OCI-LY1 (cell line): ENCODE measurements around the gene AMMECR1L.
"Not testable (repeated sequence)": the region's sequence is repeated elsewhere in the genome, so short reads cannot be mapped to it uniquely, and the experiment has no call there.

ENCODE experiments used
- H2AFZ ChIP-seq: fragments of 200-600 bp; sonication (generic), shearing (Covaris generic); 2 replicates; pipeline ENCODE4 v1.6.0; 2014; ENCODE audit warnings: antibody characterized with exemption, mild to moderate bottlenecking, low read length
- H3F3A ChIP-seq: fragments of 200-600 bp; sonication (generic), shearing (Covaris generic); 2 replicates; pipeline ENCODE4 v1.6.0; 2014; ENCODE audit warnings: mild to moderate bottlenecking, antibody characterized with exemption, low read length, moderate library complexity; ENCODE audit not compliant: insufficient read depth
- H3K27ac ChIP-seq: fragments of 200-600 bp; sonication (generic); 2 replicates; pipeline ENCODE4 v1.5.1; 2014; ENCODE audit warnings: low read length, mixed run types, mild to moderate bottlenecking, low read depth; ENCODE audit not compliant: poor library complexity, severe bottlenecking
- H3K27me3 ChIP-seq: fragments of 200-600 bp; sonication (generic); 2 replicates; pipeline ENCODE4 v1.6.0; 2014; ENCODE audit warnings: antibody characterized with exemption, mild to moderate bottlenecking, low read length, moderate library complexity; ENCODE audit not compliant: insufficient read depth
- H3K36me3 ChIP-seq: fragments of 200-600 bp; sonication (generic); 2 replicates; pipeline ENCODE4 v1.6.1; 2014; ENCODE audit warnings: mild to moderate bottlenecking, antibody characterized with exemption, low read length, moderate library complexity, mixed read lengths; ENCODE audit not compliant: insufficient read depth
- H3K4me1 ChIP-seq: fragments of 200-600 bp; sonication (generic); 2 replicates; pipeline ENCODE4 v1.5.1; 2014; ENCODE audit warnings: mild to moderate bottlenecking, low read length, moderate library complexity; ENCODE audit not compliant: insufficient read depth, severe bottlenecking
- H3K4me2 ChIP-seq: fragments of 200-600 bp; sonication (generic), shearing (Covaris generic); 2 replicates; pipeline ENCODE4 v1.6.1; 2014; ENCODE audit warnings: low read length
- H3K4me3 ChIP-seq: fragments of 200-600 bp; sonication (generic); 2 replicates; pipeline ENCODE4 v1.5.1; 2014; ENCODE audit warnings: low read length, low read depth, mild to moderate bottlenecking, mixed read lengths; ENCODE audit not compliant: poor library complexity, severe bottlenecking
- H3K79me2 ChIP-seq: fragments of 200-600 bp; shearing (Covaris generic); 2 replicates; pipeline ENCODE4 v1.6.1; 2016; ENCODE audit warnings: mixed run types, low read length, mixed read lengths; ENCODE audit not compliant: insufficient read depth
- H3K9ac ChIP-seq: fragments of 200-600 bp; sonication (generic), shearing (Covaris generic); 2 replicates; pipeline ENCODE4 v1.6.1; 2014; ENCODE audit warnings: mild to moderate bottlenecking, low read length, mixed read lengths
- H3K9me2 ChIP-seq: fragments of 200-600 bp; sonication (generic), shearing (Covaris generic); 2 replicates; pipeline ENCODE4 v1.6.1; 2014; ENCODE audit warnings: low read depth, mild to moderate bottlenecking, low read length, mixed read lengths
- H3K9me3 ChIP-seq: fragments of 200-600 bp; shearing (Covaris generic); 2 replicates; pipeline ENCODE4 v1.6.1; 2014; ENCODE audit warnings: low read length, mixed read lengths
- H4K20me1 ChIP-seq: fragments of 200-600 bp; sonication (generic), shearing (Covaris generic); 2 replicates; pipeline ENCODE4 v1.6.0; 2016; ENCODE audit warnings: mild to moderate bottlenecking, low read length; ENCODE audit not compliant: insufficient read depth
- EZH2 ChIP-seq: fragments of 200-600 bp; sonication (generic), shearing (Covaris generic); IDR thresholded peaks from 2 replicates; pipeline ENCODE4 v1.8.0; 2017; ENCODE audit warnings: borderline replicate concordance, mixed run types, mild to moderate bottlenecking, antibody characterized with exemption, low read length, moderate library complexity, mixed read lengths
- TF ChIP-seq, protein P1 (sequence below): fragments of 200-600 bp; sonication (generic), shearing (Covaris generic); IDR thresholded peaks from 2 replicates; pipeline ENCODE4 v1.5.1; 2017; ENCODE audit warnings: mild to moderate bottlenecking, antibody characterized with exemption, low read length, moderate library complexity, mixed read lengths

AMMECR1L gene

DNA sequence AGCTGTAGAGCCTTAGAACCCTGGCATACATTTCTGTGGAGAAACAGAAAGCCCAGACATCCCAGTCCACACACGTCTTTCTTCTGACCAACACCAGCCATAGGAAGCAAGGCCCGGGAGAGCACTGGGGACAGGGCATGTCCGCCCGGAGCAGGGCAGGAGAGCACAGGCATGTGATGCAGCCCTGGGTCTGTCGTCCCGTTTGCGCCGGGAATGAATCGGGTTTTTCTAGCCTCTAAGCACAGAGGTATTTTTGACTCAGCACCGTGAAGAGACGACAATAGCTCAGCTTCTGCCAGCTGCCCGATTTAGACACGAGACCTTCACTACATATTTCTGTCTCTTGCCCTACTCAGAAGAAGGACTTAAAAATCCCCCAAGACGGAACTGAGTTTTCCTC is 7.3 kb upstream of the AMMECR1L start:
- peaks cover 4% of the 10 kb centered on the region for H3K4me1 ChIP-seq
- no peak overlapping the region for H3K4me3 ChIP-seq
- H3K27ac ChIP-seq, result no peak overlapping the region
- TF ChIP-seq, protein P1, sequence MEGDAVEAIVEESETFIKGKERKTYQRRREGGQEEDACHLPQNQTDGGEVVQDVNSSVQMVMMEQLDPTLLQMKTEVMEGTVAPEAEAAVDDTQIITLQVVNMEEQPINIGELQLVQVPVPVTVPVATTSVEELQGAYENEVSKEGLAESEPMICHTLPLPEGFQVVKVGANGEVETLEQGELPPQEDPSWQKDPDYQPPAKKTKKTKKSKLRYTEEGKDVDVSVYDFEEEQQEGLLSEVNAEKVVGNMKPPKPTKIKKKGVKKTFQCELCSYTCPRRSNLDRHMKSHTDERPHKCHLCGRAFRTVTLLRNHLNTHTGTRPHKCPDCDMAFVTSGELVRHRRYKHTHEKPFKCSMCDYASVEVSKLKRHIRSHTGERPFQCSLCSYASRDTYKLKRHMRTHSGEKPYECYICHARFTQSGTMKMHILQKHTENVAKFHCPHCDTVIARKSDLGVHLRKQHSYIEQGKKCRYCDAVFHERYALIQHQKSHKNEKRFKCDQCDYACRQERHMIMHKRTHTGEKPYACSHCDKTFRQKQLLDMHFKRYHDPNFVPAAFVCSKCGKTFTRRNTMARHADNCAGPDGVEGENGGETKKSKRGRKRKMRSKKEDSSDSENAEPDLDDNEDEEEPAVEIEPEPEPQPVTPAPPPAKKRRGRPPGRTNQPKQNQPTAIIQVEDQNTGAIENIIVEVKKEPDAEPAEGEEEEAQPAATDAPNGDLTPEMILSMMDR, result no peak
- no peak for TF ChIP-seq EZH2
- H3K9ac ChIP-seq, result no peak overlapping the region
- no peaks in the 10 kb centered on the region for H3K9me3 ChIP-seq
- no peak overlapping the region for H2AFZ ChIP-seq
- no peaks in the 10 kb centered on the region for H4K20me1 ChIP-seq
- no peaks in the 10 kb centered on the region for H3F3A ChIP-seq
- H3K27me3 ChIP-seq, result no peaks in the 10 kb centered on the region; the same call in 1 of the 2 replicates
- peaks cover 2% of the 10 kb centered on the region; the same call in 1 of the 2 replicates for H3K36me3 ChIP-seq
- H3K9me2 ChIP-seq, result no peaks in the 10 kb centered on the region
- H3K4me2 ChIP-seq, result peak overlapping the region; percentile 15; the same call in 1 of the 2 replicates
- no peaks in the 10 kb centered on the region for H3K79me2 ChIP-seq

GRCh38 chr2:127891811-127892210 is 6.1 kb upstream of the AMMECR1L start:
- no peaks in the 10 kb centered on the region for H4K20me1 ChIP-seq
- no peaks in the 10 kb centered on the region for H3F3A ChIP-seq
- no peak overlapping the region for H3K4me3 ChIP-seq
- no peak overlapping the region for H3K9ac ChIP-seq
- H3K4me2 ChIP-seq, result no peak overlapping the region
- H3K27me3 ChIP-seq, result no peaks in the 10 kb centered on the region; the same call in 1 of the 2 replicates
- H3K9me3 ChIP-seq, result no peaks in the 10 kb centered on the region
- H3K36me3 ChIP-seq, result peaks cover 4% of the 10 kb centered on the region; the same call in 1 of the 2 replicates
- no peaks in the 10 kb centered on the region for H3K9me2 ChIP-seq
- no peak for TF ChIP-seq EZH2
- no peaks in the 10 kb centered on the region for H3K79me2 ChIP-seq
- H2AFZ ChIP-seq, result no peak overlapping the region
- peaks cover 9% of the 10 kb centered on the region for H3K4me1 ChIP-seq
- H3K27ac ChIP-seq, result no peak overlapping the region

- not testable (repeated sequence) for H3K27ac ChIP-seq, H3K9ac ChIP-seq, H3K9me2 ChIP-seq, H3F3A ChIP-seq, H3K4me2 ChIP-seq, H3K4me1 ChIP-seq, H3K4me3 ChIP-seq, H3K27me3 ChIP-seq, H4K20me1 ChIP-seq, H2AFZ ChIP-seq, H3K9me3 ChIP-seq, H3K79me2 ChIP-seq, H3K36me3 ChIP-seq
Observed at GRCh38 chr2:127890756-127891155, 5.0 kb upstream of the AMMECR1L start.

GRCh38 chr2:127888772-127889171 is 3.0 kb upstream of the AMMECR1L start:
- Histone ChIP-seq H2AFZ (no peak overlapping the region), H3K9me3 (no peaks in the 10 kb centered on the region), H3F3A (no peaks in the 10 kb centered on the region), H3K27me3 (no peaks in the 10 kb centered on the region; the same call in 1 of the 2 replicates), H3K9ac (no peak overlapping the region), H3K4me2 (no peak overlapping the region), H4K20me1 (no peaks in the 10 kb centered on the region), H3K27ac (no peak overlapping the region), H3K9me2 (no peaks in the 10 kb centered on the region), H3K4me3 (no peak overlapping the region), H3K36me3 (peaks cover 6% of the 10 kb centered on the region), H3K79me2 (peaks cover 13% of the 10 kb centered on the region), H3K4me1 (peaks cover 22% of the 10 kb centered on the region)
- TF ChIP-seq EZH2, result no peak
- TF ChIP-seq, protein P1, result no peak
